HepG2 (cell line): ENCODE data around the gene DNAJC13. TPM values are rescaled to one million over a fixed set of nuclear protein-coding genes. Genes with fewer than 3 reads are reported as not detected.

Source experiments
- ATAC-seq: fragments of 200-7000 bp; cut with Tn5 transposase; 3 replicates; pipeline ENCODE4 v1.9.1; 2020; ENCODE audit warnings: mild to moderate bottlenecking, moderate library complexity
- BruUV-seq: library from RNA; stranded (reverse); fragments of 400-500 nt; replicated peaks from 2 replicates; lab custom pipeline; 2021; lab: Mats Ljungman, UMichigan
- CTCF ChIA-PET: fragments of 300-600 bp; formaldehyde crosslinking; extraction: SDS; loops from one replicate; lab custom pipeline; 2021; ENCODE audit warnings: low total read pairs, inconsistent platforms, low intra/inter-chr PET ratio; lab: Yijun Ruan, JAX
- POLR2A ChIA-PET: fragments of 350-600 bp; sonication (Branson Sonifier 250); formaldehyde crosslinking; loops from one replicate; lab custom pipeline; 2020; ENCODE audit warnings: antibody characterized with exemption, inconsistent platforms; lab: Yijun Ruan, JAX
- DNase-seq: peaks from one replicate; pipeline ENCODE4 v3.0.0-alpha.2; 2015; ENCODE audit warnings: low spot score
- FAIRE-seq: peaks from 3 replicates; lab custom pipeline; 2011; peaks lifted over from hg19 to GRCh38; lab: Jason Lieb, UNC
- H2AFZ ChIP-seq: one replicate; pipeline ENCODE4 v1.6.1; 2011; ENCODE audit warnings: low read length, inconsistent platforms
- H3K27ac ChIP-seq: fragments of 300-600 bp; 3 replicates; pipeline ENCODE4 v1.8.0; 2011; ENCODE audit warnings: mixed run types, mild to moderate bottlenecking, mixed read lengths, low read length, inconsistent platforms; ENCODE audit not compliant: insufficient read depth; ENCODE audit errors: extremely low read length
- H3K27me3 ChIP-seq, 2 experiments: fragments of 200-600 bp in 1 of 2; 2 replicates in 1 of 2; 3 replicates in 1 of 2; pipeline versions ENCODE4 v1.6.0 to v1.8.0; 2011; ENCODE audit warnings: low read length in 2 of 2, mild to moderate bottlenecking in 2 of 2, moderate library complexity in 2 of 2, inconsistent platforms in 1 of 2; ENCODE audit not compliant: insufficient read depth in 2 of 2, control insufficient read depth in 1 of 2
- H3K36me3 ChIP-seq, 2 experiments: fragments of 200-600 bp in 1 of 2; replicated peaks in 1 of 2; 2 replicates in 1 of 2; 3 replicates in 1 of 2; pipeline versions ENCODE4 v1.5.1 to v1.8.0; 2011; ENCODE audit warnings: low read length in 2 of 2, inconsistent platforms in 1 of 2; ENCODE audit not compliant: insufficient read depth in 2 of 2, control insufficient read depth in 1 of 2
- H3K4me1 ChIP-seq: 2 replicates; pipeline ENCODE4 v1.5.1; 2012; ENCODE audit warnings: low read length, inconsistent platforms; ENCODE audit not compliant: insufficient read depth
- H3K4me2 ChIP-seq: 2 replicates; pipeline ENCODE4 v1.6.0; 2011; ENCODE audit warnings: low read depth, low read length, inconsistent platforms
- H3K4me3 ChIP-seq, 3 experiments: fragments of 200-600 bp in 1 of 3; sonication (generic), shearing (Covaris generic) in 1 of 3; replicated peaks in 1 of 3; 2 replicates each; pipeline ENCODE4 v1.5.1; 2011 to 2016; ENCODE audit warnings: low read length in 3 of 3, inconsistent platforms in 2 of 3, low read depth in 2 of 3, mild to moderate bottlenecking in 2 of 3, control low read depth in 1 of 3, mixed read lengths in 1 of 3; ENCODE audit not compliant: insufficient read depth in 1 of 3
- H3K79me2 ChIP-seq: one replicate; pipeline ENCODE4 v1.6.1; 2011; ENCODE audit warnings: low read length, inconsistent platforms; ENCODE audit not compliant: insufficient read depth
- H3K9ac ChIP-seq: 2 replicates; pipeline ENCODE4 v1.6.0; 2011; ENCODE audit warnings: mild to moderate bottlenecking, low read depth, low read length, inconsistent platforms; ENCODE audit not compliant: insufficient read depth
- H3K9me3 ChIP-seq: 2 replicates; pipeline ENCODE4 v1.5.1; 2012; ENCODE audit warnings: mild to moderate bottlenecking, low read length
- H4K20me1 ChIP-seq: 2 replicates; pipeline ENCODE4 v1.6.0; 2011; ENCODE audit warnings: inconsistent platforms, mild to moderate bottlenecking, low read length, moderate library complexity; ENCODE audit not compliant: insufficient read depth
- ATF1 ChIP-seq: IDR thresholded peaks from 2 replicates; pipeline ENCODE4 v1.6.1; 2016; ENCODE audit warnings: mild to moderate bottlenecking, control low read depth
- CEBPB ChIP-seq: IDR thresholded peaks from 2 replicates; pipeline ENCODE4 v1.6.1; 2011; ENCODE audit warnings: low read depth, low read length, improper control_type of control experiment, borderline replicate concordance
- ETV5 ChIP-seq: IDR thresholded peaks from 2 replicates; pipeline ENCODE4 v1.6.1; 2018; ENCODE audit warnings: missing biosample characterization, missing genetic modification reagents, inconsistent platforms, borderline replicate concordance
- GTF2F1 ChIP-seq: fragments of 150-350 bp; IDR thresholded peaks from 2 replicates; pipeline ENCODE4 v1.6.1; 2014; ENCODE audit warnings: low read length
- MEIS2 ChIP-seq: sonication (generic); formaldehyde crosslinking; IDR thresholded peaks from 2 replicates; pipeline ENCODE4 v1.9.0; 2021; ENCODE audit warnings: mild to moderate bottlenecking, missing genetic modification reagents
- MTA1 ChIP-seq: sonication (generic); formaldehyde crosslinking; IDR thresholded peaks from 2 replicates; pipeline ENCODE4 v1.4.0; 2020; ENCODE audit warnings: missing genetic modification reagents, mild to moderate bottlenecking, borderline replicate concordance
- NCOA2 ChIP-seq: sonication (generic); formaldehyde crosslinking; IDR thresholded peaks from 2 replicates; pipeline ENCODE4 v1.8.0; 2022; ENCODE audit warnings: inconsistent platforms
- NFKBIZ ChIP-seq: IDR thresholded peaks from 2 replicates; pipeline ENCODE4 v1.6.1; 2018; ENCODE audit warnings: missing genetic modification reagents, missing compliant biosample characterization
- ONECUT2 ChIP-seq: sonication (generic); formaldehyde crosslinking; IDR thresholded peaks from 2 replicates; pipeline ENCODE4 v1.4.0; 2020; ENCODE audit warnings: missing genetic modification reagents
- PAF1 ChIP-seq: IDR thresholded peaks from 2 replicates; pipeline ENCODE4 v1.6.1; 2016; ENCODE audit warnings: missing genetic modification reagents, missing compliant biosample characterization
- REXO4 ChIP-seq: sonication (generic); formaldehyde crosslinking; IDR thresholded peaks from 2 replicates; pipeline ENCODE4 v1.8.0; 2022; ENCODE audit warnings: missing genetic modification reagents, mild to moderate bottlenecking, borderline replicate concordance
- SIN3B ChIP-seq: fragments of 150-350 bp; IDR thresholded peaks from 2 replicates; pipeline ENCODE4 v1.6.1; 2014; ENCODE audit warnings: low read length
- TARDBP ChIP-seq: sonication (generic); formaldehyde crosslinking; IDR thresholded peaks from 2 replicates; pipeline ENCODE4 v1.8.0; 2022; ENCODE audit warnings: mild to moderate bottlenecking, missing genetic modification reagents
- ZBTB2 ChIP-seq: sonication (generic); formaldehyde crosslinking; IDR thresholded peaks from 2 replicates; pipeline ENCODE4 v1.8.0; 2022; ENCODE audit warnings: low read depth, missing genetic modification reagents
- ZNF503 ChIP-seq: sonication (generic); formaldehyde crosslinking; IDR thresholded peaks from 2 replicates; pipeline ENCODE4 v1.4.0; 2020; ENCODE audit warnings: missing genetic modification reagents
- ZNF7 ChIP-seq: IDR thresholded peaks from 2 replicates; pipeline ENCODE4 v1.6.1; 2016; ENCODE audit warnings: missing biosample characterization, missing genetic modification reagents
- ZNF83 ChIP-seq: sonication (generic); formaldehyde crosslinking; IDR thresholded peaks from 2 replicates; pipeline ENCODE4 v1.4.0; 2020; ENCODE audit warnings: missing genetic modification reagents, mild to moderate bottlenecking, borderline replicate concordance
- WGBS: methylation state at CpG from one replicate; pipeline ENCODE4 v1.1.6; 2017; ENCODE audit warnings: low lambda C conversion rate; 5-methylcytosine and 5-hydroxymethylcytosine counted together
- in situ Hi-C: cut with HindIII; loops from 2 replicates; pipeline ENCODE4 v1.10.0; 2017; ENCODE audit warnings: low pct_unique_long_range_greater_than_20kb; ENCODE audit not compliant: extremely low pct_ligation_motif_present
- intact Hi-C: fragments of 100-400 bp; cut with micrococcal nuclease; formaldehyde crosslinking; loops from one replicate; pipeline ENCODE4 v1.10.0; 2022; ENCODE audit not compliant: unreplicated experiment
- polyA plus RNA-seq, 8 experiments: library from polyadenylated mRNA; depleted of rRNA in 3 of 8; stranded (reverse) in 7 of 8; unstranded in 1 of 8; fragments of >200 nt; fragmentation: Illumina TruSeq in 4 of 8; extraction: Trizol in 4 of 8; gene quantifications; 2 replicates each; pipeline versions ENCODE4 v1.2.1 to v1.2.3, GENCODE V29; 2011 to 2016; ENCODE audit warnings: low read depth in 4 of 8, missing spikeins in 1 of 8, mixed read lengths in 1 of 8; ENCODE audit not compliant: insufficient read depth in 1 of 8
- total RNA-seq, 5 experiments: library from RNA; depleted of rRNA; stranded (reverse); fragments of >200 nt; fragmentation: Illumina TruSeq; extraction: Trizol; gene quantifications; 2 replicates each; pipeline ENCODE4 v1.2.3, GENCODE V29; 2016; ENCODE audit warnings: low read depth in 1 of 5
- TF ChIP-seq, protein P1 (sequence below): sonication (generic); formaldehyde crosslinking; IDR thresholded peaks from 2 replicates; pipeline ENCODE4 v1.4.0; 2020; ENCODE audit warnings: missing genetic modification reagents
- TF ChIP-seq, protein P2 (sequence below): IDR thresholded peaks from 2 replicates; pipeline ENCODE4 v1.6.1; 2016; ENCODE audit warnings: missing compliant biosample characterization, missing genetic modification reagents, borderline replicate concordance
- TF ChIP-seq, protein P3 (sequence below): sonication (generic); formaldehyde crosslinking; IDR thresholded peaks from 2 replicates; pipeline ENCODE4 v1.5.0; 2020; ENCODE audit warnings: mild to moderate bottlenecking, low read depth, missing genetic modification reagents, borderline replicate concordance

The DNAJC13 gene
- total and polyA plus RNA-seq, 2 of the 13 experiments (the other 11 are each of a cell fraction or from before 2014, with no cell fraction given) = 9.1 to 26.2 TPM

DNA sequence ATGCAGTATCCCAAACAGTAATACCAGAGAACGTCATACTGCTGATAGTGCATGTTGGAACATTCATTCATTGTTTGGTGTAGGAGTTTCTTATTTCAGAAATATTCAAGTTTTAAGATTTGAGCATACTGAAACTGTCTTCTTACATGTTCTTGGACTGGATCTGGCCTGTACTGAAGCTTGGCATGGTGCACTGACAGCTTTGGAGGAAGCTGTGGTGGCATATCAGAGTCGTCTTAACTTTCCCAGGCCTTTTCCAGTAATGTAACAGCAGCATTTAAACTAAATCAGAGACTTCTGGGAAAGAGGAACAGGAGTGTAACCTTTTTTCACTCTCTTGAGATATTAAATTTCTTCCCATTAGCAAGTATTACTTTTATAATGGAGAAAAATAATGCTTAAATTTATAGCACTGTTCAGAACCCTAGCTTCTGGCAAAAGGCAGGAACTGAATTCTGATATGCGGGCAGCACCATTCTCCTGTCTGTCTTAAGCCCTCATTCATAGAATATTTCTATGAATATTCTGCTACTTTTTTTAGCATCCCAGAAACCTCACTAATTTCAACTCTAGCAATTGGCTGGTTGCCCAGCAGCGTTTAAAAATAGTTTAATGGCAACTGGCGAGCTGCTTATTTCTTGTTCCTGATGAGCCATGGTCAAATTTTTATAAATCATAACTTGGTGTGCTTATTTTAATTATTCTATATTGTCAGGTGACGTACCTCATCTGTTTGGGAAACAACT lies 31.1 kb downstream of the DNAJC13 start (continued):
- TF ChIP-seq, protein P1, sequence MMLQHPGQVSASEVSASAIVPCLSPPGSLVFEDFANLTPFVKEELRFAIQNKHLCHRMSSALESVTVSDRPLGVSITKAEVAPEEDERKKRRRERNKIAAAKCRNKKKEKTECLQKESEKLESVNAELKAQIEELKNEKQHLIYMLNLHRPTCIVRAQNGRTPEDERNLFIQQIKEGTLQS (CRISPR knock-in tag) = no peak
- no peak for TF ChIP-seq MTA1 (CRISPR knock-in tag)
- no peak for TF ChIP-seq CEBPB
- no peak for TF ChIP-seq ZNF7 (CRISPR knock-in tag)
- TF ChIP-seq NCOA2 (CRISPR knock-in tag) = no peak
- no peak for TF ChIP-seq ZBTB2 (CRISPR knock-in tag)
- TF ChIP-seq, all 625 proteins: peak for 0

DNA sequence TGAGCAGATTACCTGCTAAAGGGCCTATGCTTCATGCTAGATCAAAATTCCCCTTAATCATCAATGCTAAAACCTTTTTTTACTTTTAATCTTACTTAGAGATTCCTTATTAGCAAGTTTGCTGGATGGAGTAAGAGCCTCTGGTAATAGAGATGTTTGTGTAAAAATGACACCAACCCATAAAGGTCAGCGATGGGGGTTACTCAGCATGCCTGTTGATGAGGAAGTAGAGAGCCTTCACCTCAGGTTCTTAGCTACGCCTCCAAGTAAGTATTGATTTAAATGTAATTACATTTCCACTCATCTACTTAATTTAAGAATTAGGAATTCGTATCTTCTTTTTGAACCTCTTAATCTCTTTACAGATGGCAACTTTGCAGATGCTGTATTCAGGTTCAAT lies 38.8 kb downstream of the DNAJC13 start:
- ChIA-PET CTCF (no interaction called here), POLR2A (no interaction called here)
- H4K20me1 ChIP-seq = no peaks in the 10 kb centered on the region; the same call in 1 of the 2 replicates
- intact Hi-C loops (no loop called here), in situ Hi-C loops (no loop called here)
- no peak overlapping the region for H3K4me2 ChIP-seq
- 93% methylated on average over 3 of the region's 3 CpGs for WGBS
- H3K27me3 ChIP-seq = no peaks in the 10 kb centered on the region
- DNase-seq (no peak), FAIRE-seq (no peak), ATAC-seq (no peak)
- no peaks in the 10 kb centered on the region for H3K79me2 ChIP-seq
- no peak overlapping the region for H3K9ac ChIP-seq
- no peaks in the 10 kb centered on the region for H3K9me3 ChIP-seq
- H3K36me3 ChIP-seq = peaks cover 3 to 61% of the 10 kb centered on the region in 2 experiments
- BruUV-seq = no TSS peak
- no peak overlapping the region for H3K4me3 ChIP-seq
- H3K27ac ChIP-seq = no peak overlapping the region
- H3K4me1 ChIP-seq = no peaks in the 10 kb centered on the region
- H2AFZ ChIP-seq = no peak overlapping the region
- TF ChIP-seq ONECUT2 (CRISPR knock-in tag) (no peak), GTF2F1 (no peak), ETV5 (CRISPR knock-in tag) (no peak), NFKBIZ (CRISPR knock-in tag) (no peak), ZNF503 (CRISPR knock-in tag) (no peak), ZNF83 (CRISPR knock-in tag) (no peak), PAF1 (CRISPR knock-in tag) (no peak), REXO4 (CRISPR knock-in tag) (no peak), MEIS2 (CRISPR knock-in tag) (no peak), ATF1 (CRISPR knock-in tag) (no peak), TARDBP (CRISPR knock-in tag) (no peak), SIN3B (no peak)
- TF ChIP-seq, protein P2, sequence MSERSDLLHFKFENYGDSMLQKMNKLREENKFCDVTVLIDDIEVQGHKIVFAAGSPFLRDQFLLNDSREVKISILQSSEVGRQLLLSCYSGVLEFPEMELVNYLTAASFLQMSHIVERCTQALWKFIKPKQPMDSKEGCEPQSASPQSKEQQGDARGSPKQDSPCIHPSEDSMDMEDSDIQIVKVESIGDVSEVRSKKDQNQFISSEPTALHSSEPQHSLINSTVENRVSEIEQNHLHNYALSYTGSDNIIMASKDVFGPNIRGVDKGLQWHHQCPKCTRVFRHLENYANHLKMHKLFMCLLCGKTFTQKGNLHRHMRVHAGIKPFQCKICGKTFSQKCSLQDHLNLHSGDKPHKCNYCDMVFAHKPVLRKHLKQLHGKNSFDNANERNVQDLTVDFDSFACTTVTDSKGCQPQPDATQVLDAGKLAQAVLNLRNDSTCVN = no peak
- TF ChIP-seq, protein P3, sequence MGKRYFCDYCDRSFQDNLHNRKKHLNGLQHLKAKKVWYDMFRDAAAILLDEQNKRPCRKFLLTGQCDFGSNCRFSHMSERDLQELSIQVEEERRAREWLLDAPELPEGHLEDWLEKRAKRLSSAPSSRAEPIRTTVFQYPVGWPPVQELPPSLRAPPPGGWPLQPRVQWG (CRISPR knock-in tag) = no peak
